ENCODE results near the gene TRABD2A.
"Not testable (repeated sequence)": the region's sequence is repeated elsewhere in the genome, so short reads cannot be mapped to it uniquely, and the experiment has no call there.

GRCh38 chr2:84875619-84876018, 5.3 kb downstream of the TRABD2A start:
- TF ChIP-seq POLR2A, CTCF (IDR thresholded peaks at IDR 0.05): not testable (repeated sequence)

Measured in breast epithelium (tissue), 3 donors.